Left forelimb (tissue), 1 donor: Measurements from ENCODE around the gene OSER1.
"Not testable (repeated sequence)": the region's sequence is repeated elsewhere in the genome, so short reads cannot be mapped to it uniquely, and the experiment has no call there.

Source experiments
- DNase-seq: peaks from one replicate; pipeline ENCODE4 v3.0.0-alpha.2; 2018; ENCODE audit warnings: low spot score

OSER1 gene

GRCh38 chr20:44210406-44211176, at the start of gene OSER1:
TSS of gene OSER1 (minus strand) at chr20:44210771. CDS start at chr20:44206957, 3,814 bp downstream.
- DNase-seq, result peak; percentile 99

- no peak for DNase-seq
Observed at GRCh38 chr20:44258226-44258890, 47.8 kb upstream of the OSER1 start.

DNA sequence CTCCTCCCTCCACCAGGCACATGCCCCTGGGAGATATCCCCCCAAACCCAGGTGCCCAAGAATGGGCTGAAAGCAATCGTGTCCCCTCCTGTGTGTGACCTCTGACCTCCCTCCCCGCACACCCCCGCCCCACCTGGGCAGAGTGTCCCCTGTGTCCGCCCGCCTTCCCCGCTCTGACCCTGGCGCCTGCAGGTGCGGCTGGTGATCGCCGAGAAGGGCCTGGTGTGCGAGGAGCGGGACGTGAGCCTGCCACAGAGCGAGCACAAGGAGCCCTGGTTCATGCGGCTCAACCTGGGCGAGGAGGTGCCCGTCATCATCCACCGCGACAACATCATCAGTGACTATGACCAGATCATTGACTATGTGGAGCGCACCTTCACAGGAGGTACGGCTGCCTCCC, 46.4 kb upstream of the OSER1 start:
- DNase-seq, result no peak

DNA sequence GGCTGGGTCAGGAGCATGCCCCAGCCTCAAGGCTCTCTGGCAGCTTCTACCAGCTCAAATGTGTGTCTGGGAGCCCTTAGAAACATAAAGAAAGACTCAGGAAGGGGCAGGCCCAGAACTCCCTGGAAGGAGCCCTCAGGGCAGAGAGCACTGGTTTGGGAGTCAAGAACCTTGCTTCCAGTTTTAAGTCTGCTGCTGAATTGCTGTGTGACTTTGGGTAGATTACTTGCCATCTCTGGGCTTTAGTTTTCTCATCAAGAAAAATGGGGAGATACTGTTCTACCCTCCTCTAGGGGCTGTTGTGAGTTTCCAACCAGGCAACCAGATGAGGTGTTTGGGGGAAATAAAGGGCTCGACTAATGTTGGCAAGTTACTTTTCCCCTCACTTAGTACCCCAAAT, 45.4 kb upstream of the OSER1 start:
- no peak for DNase-seq

DNA sequence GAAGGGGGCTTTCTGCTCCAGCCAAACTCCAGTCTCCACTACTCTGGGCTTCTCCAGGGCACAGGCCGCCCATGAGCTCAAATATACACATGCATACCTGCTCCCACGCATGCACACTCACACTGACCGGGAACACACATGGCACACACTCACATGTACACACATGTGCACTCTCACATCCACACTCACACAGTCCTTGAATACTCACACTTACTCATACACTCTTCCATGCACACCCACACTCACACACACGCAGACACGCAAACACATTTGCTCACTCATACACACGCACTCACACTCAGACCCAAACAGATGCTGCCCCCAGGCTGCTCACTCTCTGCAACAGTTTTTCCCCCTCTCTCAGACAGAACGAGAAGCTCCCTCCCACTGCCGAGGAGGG, 43.5 kb upstream of the OSER1 start:
- DNase-seq, result no peak

DNA sequence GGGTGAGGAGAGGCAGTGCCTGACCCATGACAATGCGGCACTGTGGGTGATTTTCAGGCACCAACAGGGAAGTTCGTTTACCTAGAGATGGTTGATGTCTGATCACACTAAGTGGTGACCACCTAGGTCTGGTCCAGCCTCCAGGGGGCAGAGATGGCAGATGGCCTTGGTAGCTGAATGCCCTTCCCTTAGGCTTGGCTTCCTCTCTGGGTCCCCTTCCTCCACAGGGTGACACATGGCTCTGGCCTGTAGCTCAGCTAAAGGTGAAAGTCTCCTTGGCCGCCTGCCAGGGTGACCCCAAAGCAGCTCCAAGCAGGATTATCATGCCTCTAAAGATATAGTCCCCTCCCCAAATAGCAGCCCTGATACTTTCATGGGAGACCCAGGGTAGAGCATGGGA, 43.0 kb upstream of the OSER1 start:
- DNase-seq, result no peak

- DNase-seq, result no peak
Observed at GRCh38 chr20:44251284-44251683, 40.7 kb upstream of the OSER1 start.

GRCh38 chr20:44248410-44248759, 37.8 kb upstream of the OSER1 start:
- DNase-seq, result no peak

DNA sequence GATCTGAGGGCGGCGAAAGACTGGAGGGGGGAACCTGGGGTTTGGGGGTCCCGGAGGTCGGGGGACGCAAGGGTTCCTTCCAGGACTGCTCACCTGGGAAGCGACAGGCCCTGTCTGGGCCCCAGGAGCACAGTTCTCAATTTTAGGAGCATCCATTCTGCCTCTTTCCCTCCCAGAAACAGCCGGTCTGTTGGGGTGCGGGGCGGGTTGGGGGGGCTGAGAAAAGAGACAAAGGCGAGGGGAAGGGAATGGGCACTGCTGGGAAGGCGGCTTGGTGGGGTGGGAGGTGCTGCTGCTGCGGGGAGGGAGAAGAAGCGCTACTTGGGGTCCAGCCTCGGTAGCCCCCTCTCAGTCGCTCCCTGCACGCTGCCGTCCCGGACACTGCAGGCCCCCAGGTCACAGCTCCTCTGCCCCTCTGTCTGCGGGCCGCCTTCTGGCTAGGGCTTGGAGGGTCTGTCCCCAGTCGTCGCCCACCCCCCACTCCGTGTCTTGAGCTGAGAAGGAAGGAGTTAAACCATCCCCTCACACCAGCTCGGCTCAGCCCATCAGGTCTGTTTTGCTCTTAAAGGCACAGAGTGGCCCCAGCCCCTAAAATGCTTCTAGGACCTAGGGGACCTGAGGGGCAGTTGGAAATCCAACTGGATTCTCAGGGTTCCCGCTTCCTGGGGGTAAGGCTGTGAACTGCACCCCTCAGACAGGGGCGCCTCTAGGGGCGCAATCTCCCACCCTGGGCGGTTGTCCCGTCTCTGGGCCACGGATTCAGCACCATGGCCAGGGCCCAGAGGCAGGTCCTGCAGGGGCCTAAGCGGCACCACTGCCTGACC, 37.2 kb upstream of the OSER1 start:
- no peak for DNase-seq

DNA sequence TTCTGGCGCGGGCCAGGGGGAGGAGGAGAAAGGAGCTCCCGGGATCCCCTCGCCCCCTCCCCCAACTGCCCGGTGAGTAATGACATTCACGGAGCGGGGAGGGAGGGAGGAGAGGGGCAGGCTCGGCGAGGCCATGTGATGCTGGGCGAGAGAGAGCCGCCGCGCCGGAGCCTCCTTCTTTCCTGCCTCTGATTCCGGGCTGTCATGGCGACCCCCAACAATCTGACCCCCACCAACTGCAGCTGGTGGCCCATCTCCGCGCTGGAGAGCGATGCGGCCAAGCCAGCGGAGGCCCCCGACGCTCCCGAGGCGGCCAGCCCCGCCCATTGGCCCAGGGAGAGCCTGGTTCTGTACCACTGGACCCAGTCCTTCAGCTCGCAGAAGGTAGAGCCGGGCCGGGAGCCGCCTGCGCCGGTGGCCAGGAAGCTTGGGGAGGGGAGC, 36.6 kb upstream of the OSER1 start, which contains the start of gene GDAP1L1:
Gene GDAP1L1 (plus strand): TSS at position 178 of the 441 bp plus-strand sequence. CDS start 27 bp downstream, at position 205.
- no peak for DNase-seq

GRCh38 chr20:44245977-44246376, 35.4 kb upstream of the OSER1 start:
- DNase-seq, result no peak

GRCh38 chr20:44241796-44242195, 31.2 kb upstream of the OSER1 start:
- DNase-seq, result no peak

GRCh38 chr20:44236840-44237239, 26.3 kb upstream of the OSER1 start:
- DNase-seq, result not testable (repeated sequence)

GRCh38 chr20:44235702-44236101, 25.1 kb upstream of the OSER1 start:
- DNase-seq, result no peak

DNA sequence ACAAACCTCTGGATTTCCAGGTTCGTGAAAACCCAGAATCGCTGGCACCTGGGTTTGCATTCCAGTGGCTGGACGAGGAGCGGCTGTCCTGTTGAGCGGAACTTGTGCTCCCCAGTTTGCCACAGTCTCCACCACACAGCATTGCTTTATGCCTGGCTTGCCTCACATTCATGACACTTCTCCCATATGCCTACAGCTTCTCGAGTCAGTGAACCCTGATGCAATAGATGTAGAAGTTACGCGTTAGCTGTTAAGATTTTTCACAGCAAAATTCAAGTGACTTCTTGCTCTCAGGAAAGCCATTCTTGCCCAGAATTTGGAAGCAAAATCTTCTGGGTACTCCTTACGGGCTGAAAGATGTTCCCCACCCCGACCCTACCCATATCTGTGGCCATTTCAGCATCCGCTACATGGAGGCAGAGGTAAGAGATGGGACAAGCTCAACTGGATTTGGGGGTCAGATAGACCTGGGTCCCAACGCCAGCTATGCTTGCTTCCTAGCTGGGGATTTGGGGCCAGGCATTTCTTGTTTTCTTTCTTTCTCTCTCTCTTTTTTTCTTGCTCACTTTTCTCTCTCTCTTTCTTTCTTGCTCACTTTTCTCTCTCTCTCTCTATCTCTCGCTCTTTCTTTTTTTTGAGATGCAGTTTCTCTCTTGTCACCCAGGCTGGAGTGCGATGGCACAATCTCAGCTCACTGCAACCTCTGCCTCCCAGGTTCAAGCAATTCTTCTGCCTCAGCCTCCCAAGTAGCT, 24.2 kb upstream of the OSER1 start:
- no peak for DNase-seq

DNA sequence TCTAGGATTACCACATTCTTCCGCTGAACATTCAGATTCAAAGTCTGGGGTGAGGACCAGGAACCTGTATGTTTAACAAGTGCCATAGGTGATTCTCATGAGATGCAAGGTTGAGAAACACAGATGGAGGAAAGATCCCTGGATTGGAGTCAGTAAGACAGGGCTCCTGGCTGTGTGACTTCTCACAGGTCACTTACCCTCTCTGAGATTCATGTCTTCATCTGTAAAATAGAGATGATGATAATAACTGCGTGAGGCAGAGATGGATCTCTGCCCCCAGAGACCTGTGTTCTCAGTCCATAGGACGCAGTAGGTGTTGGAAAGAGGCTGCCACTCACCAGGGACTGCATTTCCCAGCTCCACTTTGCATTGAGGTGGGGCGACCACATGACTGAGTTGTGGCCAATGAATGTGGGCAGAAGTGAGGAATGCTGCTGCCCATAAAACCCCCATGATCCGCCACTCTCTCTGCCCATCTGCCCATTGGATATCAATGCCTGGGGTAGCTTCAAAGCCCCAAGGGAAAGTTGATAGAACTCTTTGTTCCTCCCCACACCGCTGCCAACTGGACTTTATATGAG, 23.0 kb upstream of the OSER1 start:
- no peak for DNase-seq

GRCh38 chr20:44232469-44232856, 21.9 kb upstream of the OSER1 start:
- DNase-seq, result not testable (repeated sequence)

GRCh38 chr20:44231713-44232468, 21.3 kb upstream of the OSER1 start:
- no peak for DNase-seq

- DNase-seq, result no peak
Observed at GRCh38 chr20:44231193-44231592, 20.6 kb upstream of the OSER1 start.

DNA sequence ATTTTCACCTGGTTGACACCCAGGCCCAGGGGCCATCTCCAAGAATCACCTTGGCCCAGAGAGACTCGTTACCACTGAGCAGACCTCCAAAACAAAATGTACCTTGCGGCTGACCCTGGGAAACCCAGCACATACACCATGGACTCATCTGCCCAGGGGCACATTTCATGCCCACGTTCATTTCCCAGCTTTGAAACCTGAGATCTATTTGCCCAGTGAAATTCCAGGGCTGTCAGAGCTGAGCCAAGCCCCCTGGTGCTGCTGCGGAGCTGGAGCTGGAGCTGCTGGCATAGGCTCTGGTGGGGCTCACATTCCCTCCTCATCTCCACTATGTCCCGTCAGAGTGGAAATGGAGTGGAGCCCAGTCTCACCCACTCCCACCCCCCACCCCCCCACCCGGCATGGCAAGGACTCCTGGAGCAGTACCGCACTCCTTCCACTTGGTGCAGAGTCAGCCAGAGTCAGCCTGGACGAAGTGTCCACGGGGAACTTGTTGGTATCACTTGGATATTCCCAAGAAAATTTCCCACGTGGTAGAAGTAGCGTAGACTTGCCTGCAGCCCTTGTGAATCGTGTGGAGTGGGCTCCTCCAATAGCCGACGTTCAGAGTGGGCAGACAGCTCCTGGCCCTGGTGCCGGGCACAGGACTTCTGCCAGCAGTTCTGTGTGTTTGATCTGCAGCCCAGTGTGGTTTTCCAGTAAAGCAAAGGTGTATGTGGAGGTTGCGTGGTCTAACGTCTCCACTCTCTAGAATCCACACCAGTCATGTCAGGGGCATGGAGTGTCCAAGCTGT, 18.1 kb upstream of the OSER1 start:
- DNase-seq, result no peak
